HG03039 (cell line): Measurements from ENCODE around the gene SIN3B.

ENCODE experiments used
- ATAC-seq: cut with Tn5 transposase; IDR thresholded peaks from one replicate; pipeline ENCODE4 v1.9.1; 2021; ENCODE audit warnings: mild to moderate bottlenecking, moderate library complexity; ENCODE audit not compliant: unreplicated experiment

SIN3B gene

GRCh38 chr19:16901491-16902175, 72.4 kb downstream of the SIN3B start:
- no peak for ATAC-seq

- no peak for ATAC-seq
Observed at GRCh38 chr19:16902545-16902944, 73.3 kb downstream of the SIN3B start.

- no peak for ATAC-seq
Observed at GRCh38 chr19:16903347-16903746, 74.1 kb downstream of the SIN3B start.

GRCh38 chr19:16904599-16904998, 75.4 kb downstream of the SIN3B start:
- no peak for ATAC-seq

- ATAC-seq: no peak
Observed at GRCh38 chr19:16908759-16909158, 79.6 kb downstream of the SIN3B start.

GRCh38 chr19:16911046-16911445, 81.8 kb downstream of the SIN3B start:
- no peak for ATAC-seq

- ATAC-seq: no peak
Observed at GRCh38 chr19:16912780-16913179, 83.6 kb downstream of the SIN3B start.

- no peak for ATAC-seq
Observed at GRCh38 chr19:16914421-16914820, 85.2 kb downstream of the SIN3B start.

- ATAC-seq: no peak
Observed at GRCh38 chr19:16915135-16915534, 85.9 kb downstream of the SIN3B start.

- ATAC-seq: no peak
Observed at GRCh38 chr19:16915734-16916133, 86.5 kb downstream of the SIN3B start.

- ATAC-seq: no peak
Observed at GRCh38 chr19:16917401-16917800, 88.2 kb downstream of the SIN3B start.

- ATAC-seq: no peak
Observed at GRCh38 chr19:16919496-16919895, 90.3 kb downstream of the SIN3B start.

- no peak for ATAC-seq
Observed at GRCh38 chr19:16920816-16921529, 91.8 kb downstream of the SIN3B start.

GRCh38 chr19:16921766-16922591, 92.8 kb downstream of the SIN3B start:
- ATAC-seq: no peak

GRCh38 chr19:16922592-16922934, 93.4 kb downstream of the SIN3B start:
- ATAC-seq: no peak

- no peak for ATAC-seq
Observed at GRCh38 chr19:16922949-16923348, 93.8 kb downstream of the SIN3B start.

- no peak for ATAC-seq
Observed at GRCh38 chr19:16927883-16928282, 98.7 kb downstream of the SIN3B start.

GRCh38 chr19:16928351-16928750, 99.2 kb downstream of the SIN3B start:
- ATAC-seq: no peak

- ATAC-seq: no peak
Observed at GRCh38 chr19:16928916-16929315, 99.7 kb downstream of the SIN3B start.
